ENCODE data around the gene HDGFL1. TPM values are rescaled to one million over a fixed set of nuclear protein-coding genes. Genes with fewer than 3 reads are reported as not detected.

HDGFL1 gene
- total and polyA plus RNA-seq, 2 of the 8 experiments (the other 6 are each of a cell fraction or from before 2014, with no cell fraction given), result not detected

DNA sequence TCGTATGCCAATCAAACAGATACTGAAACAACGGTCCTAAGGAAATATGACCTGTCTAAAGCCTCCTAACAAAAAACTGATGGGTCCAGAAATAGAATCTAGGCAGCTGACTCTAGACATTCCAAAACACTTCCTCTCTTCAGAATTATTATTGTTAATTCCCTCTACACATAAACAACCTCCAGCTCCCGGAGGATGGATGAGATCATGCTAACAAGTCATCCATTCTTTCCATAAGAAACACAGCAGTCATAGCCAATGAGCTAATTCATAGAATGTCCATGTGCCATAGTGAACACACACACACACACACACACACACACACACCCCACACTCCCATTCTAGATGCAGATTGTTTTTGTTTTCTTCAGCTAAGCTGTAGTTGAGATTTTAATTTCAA lies 44.3 kb downstream of the HDGFL1 start:
- H3K27ac ChIP-seq (ENCODE audit: low read depth, low read length), result no peak overlapping the region
- no peak overlapping the region for H4K5ac ChIP-seq (ENCODE audit: insufficient read length, low read depth, low read length)
- CTCF ChIA-PET (ENCODE audit: partially characterized antibody), result interaction anchor here (0.7 to 1.3 kb wide), 3 partner anchors 15 to 123 kb away, joined by 3 to 5 read pairs (median 3); no protein-coding TSS in a partner anchor
- no peaks in the 10 kb centered on the region; a peak in 1 of 8 replicates for H3K36me3 ChIP-seq (ENCODE audit: control insufficient read depth in 2 of 4, insufficient read depth in 4 of 4, low read length in 3 of 4)
- H3K14ac ChIP-seq (ENCODE audit: insufficient read length), result no peak overlapping the region
- H3K9me3 ChIP-seq (ENCODE audit: insufficient read depth in 2 of 2, low read depth in 1 of 2, low read length in 1 of 2), result no peaks in the 10 kb centered on the region; a peak in 1 of 4 replicates
- no peak overlapping the region for H2BK12ac ChIP-seq (ENCODE audit: low read depth, low read length)
- H3K56ac ChIP-seq (replicated peaks; ENCODE audit: insufficient read length, low read depth, low read length), result no peak overlapping the region
- no peaks in the 10 kb centered on the region for H3K23me2 ChIP-seq (ENCODE audit: low read depth, low read length)
- no peak overlapping the region for H3K23ac ChIP-seq (ENCODE audit: insufficient read length)
- no peak overlapping the region for H4K91ac ChIP-seq (replicated peaks; ENCODE audit: insufficient read length, low read length)
- H3K18ac ChIP-seq (ENCODE audit: extremely low read depth, low read length), result no peak overlapping the region
- no peak overlapping the region for H2AFZ ChIP-seq (ENCODE audit: low read length)
- H2AK5ac ChIP-seq (ENCODE audit: low read depth, low read length), result no peak overlapping the region
- H3K4me2 ChIP-seq (ENCODE audit: insufficient read depth in 1 of 2, low read depth in 2 of 2, low read length in 2 of 2), result no peak overlapping the region
- FAIRE-seq, result no peak
- H4K8ac ChIP-seq (ENCODE audit: extremely low read depth, insufficient read depth, low read length), result no peak overlapping the region
- no peak overlapping the region for H2BK15ac ChIP-seq (ENCODE audit: low read length)
- no peaks in the 10 kb centered on the region for H3K27me3 ChIP-seq (replicated peaks in 1 of 4; ENCODE audit: control insufficient read depth in 3 of 4, extremely low read depth in 1 of 4, insufficient read depth in 3 of 4, low read length in 3 of 4)
- no peaks in the 10 kb centered on the region for H4K20me1 ChIP-seq (replicated peaks in 1 of 2; ENCODE audit: control insufficient read depth in 1 of 2, insufficient read depth in 2 of 2, low read length in 2 of 2)
- POLR2A ChIA-PET (ENCODE audit: partially characterized antibody), result no interaction called here
- no peak for DNase-seq (ENCODE audit: low read depth in 1 of 2, low spot score in 2 of 2)
- no peak overlapping the region for H2BK20ac ChIP-seq (ENCODE audit: low read length)
- H3K9ac ChIP-seq (replicated peaks in 1 of 4; ENCODE audit: extremely low read depth in 1 of 4, low read depth in 3 of 4, low read length in 3 of 4), result no peak overlapping the region
- H3K79me1 ChIP-seq (ENCODE audit: low read depth, low read length), result no peaks in the 10 kb centered on the region
- no peak overlapping the region for H2BK5ac ChIP-seq (ENCODE audit: low read depth, low read length)
- 91% methylated on average over 3 of the region's 3 CpGs; no CpG with 5 or more reads in 1 of the 2 experiments for WGBS, 2 experiments (ENCODE audit: extremely low coverage in 1 of 2, insufficient coverage in 1 of 2, insufficient read length in 1 of 2, insufficient replicate concordance in 2 of 2, low coverage in 1 of 2, low lambda C conversion rate in 2 of 2, missing lambda C conversion rate in 1 of 2)
- H3K4ac ChIP-seq (replicated peaks; ENCODE audit: insufficient read length, low read depth, low read length), result no peak overlapping the region
- no peak overlapping the region for H3K4me3 ChIP-seq (ENCODE audit: extremely low read depth in 1 of 4, insufficient read depth in 2 of 4, low read depth in 3 of 4, low read length in 4 of 4)
- no peak for TF ChIP-seq TEAD4 (IDR thresholded peaks at IDR 0.05; ENCODE audit: low read depth, low read length)
- TF ChIP-seq, protein P1, sequence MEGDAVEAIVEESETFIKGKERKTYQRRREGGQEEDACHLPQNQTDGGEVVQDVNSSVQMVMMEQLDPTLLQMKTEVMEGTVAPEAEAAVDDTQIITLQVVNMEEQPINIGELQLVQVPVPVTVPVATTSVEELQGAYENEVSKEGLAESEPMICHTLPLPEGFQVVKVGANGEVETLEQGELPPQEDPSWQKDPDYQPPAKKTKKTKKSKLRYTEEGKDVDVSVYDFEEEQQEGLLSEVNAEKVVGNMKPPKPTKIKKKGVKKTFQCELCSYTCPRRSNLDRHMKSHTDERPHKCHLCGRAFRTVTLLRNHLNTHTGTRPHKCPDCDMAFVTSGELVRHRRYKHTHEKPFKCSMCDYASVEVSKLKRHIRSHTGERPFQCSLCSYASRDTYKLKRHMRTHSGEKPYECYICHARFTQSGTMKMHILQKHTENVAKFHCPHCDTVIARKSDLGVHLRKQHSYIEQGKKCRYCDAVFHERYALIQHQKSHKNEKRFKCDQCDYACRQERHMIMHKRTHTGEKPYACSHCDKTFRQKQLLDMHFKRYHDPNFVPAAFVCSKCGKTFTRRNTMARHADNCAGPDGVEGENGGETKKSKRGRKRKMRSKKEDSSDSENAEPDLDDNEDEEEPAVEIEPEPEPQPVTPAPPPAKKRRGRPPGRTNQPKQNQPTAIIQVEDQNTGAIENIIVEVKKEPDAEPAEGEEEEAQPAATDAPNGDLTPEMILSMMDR (IDR thresholded peaks at IDR 0.05; ENCODE audit: control extremely low read depth in 1 of 3, insufficient read depth in 1 of 3, low read depth in 1 of 3, low read length in 3 of 3), result no peak
- no peak for TF ChIP-seq RAD21 (IDR thresholded peaks at IDR 0.05 in 1 of 2, conservative IDR thresholded peaks at IDR 0.05 in 1 of 2; ENCODE audit: low read depth in 2 of 2, low read length in 2 of 2)
- no peak overlapping the region for H2BK120ac ChIP-seq (replicated peaks; ENCODE audit: low read depth, low read length)
- H3K4me1 ChIP-seq (replicated peaks in 1 of 4; ENCODE audit: control insufficient read depth in 3 of 4, insufficient read depth in 4 of 4, low read length in 3 of 4), result peaks cover 0 to 5% (median 0%) of the 10 kb centered on the region in 4 experiments; a peak in 2 of 7 replicates
- no peaks in the 10 kb centered on the region for H3K79me2 ChIP-seq (ENCODE audit: control insufficient read depth in 1 of 2, insufficient read depth in 2 of 2, low read length in 2 of 2)

Measured in H1 (cell line).